MM.1S (cell line): ENCODE results near the gene ING5.
A peak's percentile ranks its signal among the peaks of the same experiment; 100 is the strongest.
"Not testable (repeated sequence)": the region's sequence is repeated elsewhere in the genome, so short reads cannot be mapped to it uniquely, and the experiment has no call there.

Source experiments
- DNase-seq: peaks from one replicate; pipeline ENCODE4 v3.0.0-alpha.2; 2015
- H2AFZ ChIP-seq: fragments of 300-600 bp; sonication (generic); 2 replicates; pipeline ENCODE4 v1.6.0; 2016; ENCODE audit warnings: antibody characterized with exemption, low read length
- H3F3A ChIP-seq: fragments of 300-600 bp; sonication (generic); 2 replicates; pipeline ENCODE4 v1.6.1; 2016; ENCODE audit warnings: mild to moderate bottlenecking, antibody characterized with exemption, low read length, moderate library complexity, mixed read lengths; ENCODE audit not compliant: insufficient read depth
- H3K27ac ChIP-seq: fragments of 300-600 bp; sonication (generic); 2 replicates; pipeline ENCODE4 v1.5.1; 2016; ENCODE audit warnings: mild to moderate bottlenecking, low read length
- H3K27me3 ChIP-seq: fragments of 300-600 bp; sonication (generic); replicated peaks from 2 replicates; pipeline ENCODE4 v1.6.0; 2016; ENCODE audit warnings: low read length; ENCODE audit not compliant: insufficient read depth
- H3K36me3 ChIP-seq: fragments of 300-600 bp; sonication (generic); replicated peaks from 2 replicates; pipeline ENCODE4 v1.6.1; 2016; ENCODE audit warnings: mild to moderate bottlenecking, low read length, mixed read lengths; ENCODE audit not compliant: insufficient read depth
- H3K4me1 ChIP-seq: fragments of 300-600 bp; sonication (generic); 2 replicates; pipeline ENCODE4 v1.6.1; 2016; ENCODE audit warnings: low read length, mixed read lengths
- H3K4me2 ChIP-seq: fragments of 300-600 bp; sonication (generic); 2 replicates; pipeline ENCODE4 v1.6.0; 2016; ENCODE audit warnings: low read depth, low read length
- H3K4me3 ChIP-seq: fragments of 300-600 bp; sonication (generic); 2 replicates; pipeline ENCODE4 v1.5.1; 2016; ENCODE audit warnings: low read length, mixed read lengths
- H3K79me2 ChIP-seq: fragments of 300-600 bp; sonication (generic); 2 replicates; pipeline ENCODE4 v1.6.1; 2016; ENCODE audit warnings: mixed run types, low read length, mixed read lengths
- H3K9ac ChIP-seq: fragments of 300-600 bp; sonication (generic); 2 replicates; pipeline ENCODE4 v1.6.1; 2016; ENCODE audit warnings: low read length, mixed read lengths
- H3K9me2 ChIP-seq: fragments of 300-600 bp; sonication (generic); replicated peaks from 2 replicates; pipeline ENCODE4 v1.6.1; 2016; ENCODE audit warnings: mild to moderate bottlenecking, low read length, mixed read lengths; ENCODE audit not compliant: insufficient read depth
- H3K9me3 ChIP-seq: fragments of 300-600 bp; sonication (generic); replicated peaks from 2 replicates; pipeline ENCODE4 v1.6.1; 2016; ENCODE audit warnings: mild to moderate bottlenecking, low read length, mixed read lengths; ENCODE audit not compliant: insufficient read depth
- H4K20me1 ChIP-seq: fragments of 300-600 bp; sonication (generic); 2 replicates; pipeline ENCODE4 v1.6.1; 2016; ENCODE audit warnings: mild to moderate bottlenecking, low read length, moderate library complexity, mixed read lengths; ENCODE audit not compliant: insufficient read depth
- EZH2 ChIP-seq: fragments of 300-600 bp; sonication (generic); optimal IDR thresholded peaks from 2 replicates; pipeline ENCODE3; 2017; ENCODE audit warnings: low read depth, mild to moderate bottlenecking, antibody characterized with exemption, low read length, mixed read lengths
- EZH2phosphoT487 ChIP-seq: fragments of 300-600 bp; sonication (generic); IDR thresholded peaks from 2 replicates; pipeline ENCODE4 v1.6.1; 2018; ENCODE audit warnings: antibody characterized with exemption, low read length
- TF ChIP-seq, protein P1 (sequence below): fragments of 300-600 bp; sonication (generic); IDR thresholded peaks from 2 replicates; pipeline ENCODE4 v1.5.1; 2016; ENCODE audit warnings: antibody characterized with exemption, low read length, mixed read lengths

Gene ING5

DNA sequence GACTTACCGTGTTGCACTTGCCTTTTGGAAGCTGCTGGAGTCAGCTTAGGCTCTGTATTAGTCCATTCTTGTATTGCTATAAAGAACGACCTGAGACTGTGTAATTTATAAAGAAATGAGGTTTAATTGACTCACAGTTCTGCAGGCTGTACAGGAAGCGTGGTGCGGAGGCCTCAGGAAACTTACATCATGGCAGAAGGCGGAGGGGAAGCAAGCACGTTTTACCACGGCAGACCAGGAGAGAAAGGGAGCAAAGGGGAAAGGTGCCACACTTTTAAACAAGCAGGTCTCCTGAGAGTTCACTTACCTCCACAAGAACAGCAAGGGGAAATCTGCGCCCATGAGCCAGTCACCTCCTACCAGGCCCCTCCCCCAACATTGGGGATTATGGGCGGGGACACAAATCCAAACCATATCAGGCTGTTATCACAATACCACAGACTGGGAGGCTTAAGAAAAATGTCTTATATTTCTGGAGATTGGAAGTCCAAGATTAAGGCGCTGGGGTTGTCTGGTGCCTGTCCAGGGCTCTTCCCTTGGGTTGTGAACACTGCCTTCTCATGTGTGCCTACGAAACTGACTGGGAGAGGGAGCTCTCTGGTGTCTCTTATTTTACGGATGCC is 28.9 kb downstream of the ING5 start:
- Histone ChIP-seq H4K20me1 (no peaks in the 10 kb centered on the region), H3K4me1 (peaks cover 3% of the 10 kb centered on the region), H3K4me3 (no peak overlapping the region), H3K9me2 (no peaks in the 10 kb centered on the region), H3K27me3 (no peaks in the 10 kb centered on the region), H2AFZ (no peak overlapping the region), H3K79me2 (no peaks in the 10 kb centered on the region), H3K36me3 (no peaks in the 10 kb centered on the region), H3K9me3 (no peaks in the 10 kb centered on the region), H3K9ac (no peak overlapping the region), H3K27ac (no peak overlapping the region), H3F3A (no peaks in the 10 kb centered on the region; the same call in 1 of the 2 replicates), H3K4me2 (no peak overlapping the region)
- DNase-seq, result no peak
- TF ChIP-seq EZH2phosphoT487, result no peak
- TF ChIP-seq, protein P1, sequence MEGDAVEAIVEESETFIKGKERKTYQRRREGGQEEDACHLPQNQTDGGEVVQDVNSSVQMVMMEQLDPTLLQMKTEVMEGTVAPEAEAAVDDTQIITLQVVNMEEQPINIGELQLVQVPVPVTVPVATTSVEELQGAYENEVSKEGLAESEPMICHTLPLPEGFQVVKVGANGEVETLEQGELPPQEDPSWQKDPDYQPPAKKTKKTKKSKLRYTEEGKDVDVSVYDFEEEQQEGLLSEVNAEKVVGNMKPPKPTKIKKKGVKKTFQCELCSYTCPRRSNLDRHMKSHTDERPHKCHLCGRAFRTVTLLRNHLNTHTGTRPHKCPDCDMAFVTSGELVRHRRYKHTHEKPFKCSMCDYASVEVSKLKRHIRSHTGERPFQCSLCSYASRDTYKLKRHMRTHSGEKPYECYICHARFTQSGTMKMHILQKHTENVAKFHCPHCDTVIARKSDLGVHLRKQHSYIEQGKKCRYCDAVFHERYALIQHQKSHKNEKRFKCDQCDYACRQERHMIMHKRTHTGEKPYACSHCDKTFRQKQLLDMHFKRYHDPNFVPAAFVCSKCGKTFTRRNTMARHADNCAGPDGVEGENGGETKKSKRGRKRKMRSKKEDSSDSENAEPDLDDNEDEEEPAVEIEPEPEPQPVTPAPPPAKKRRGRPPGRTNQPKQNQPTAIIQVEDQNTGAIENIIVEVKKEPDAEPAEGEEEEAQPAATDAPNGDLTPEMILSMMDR, result no peak
- no peak for TF ChIP-seq EZH2

GRCh38 chr2:241732513-241733186 is 30.8 kb downstream of the ING5 start:
- not testable (repeated sequence) for H2AFZ ChIP-seq, H4K20me1 ChIP-seq, H3K4me2 ChIP-seq, H3K9me2 ChIP-seq, H3K27me3 ChIP-seq, H3K4me3 ChIP-seq, H3K79me2 ChIP-seq, H3K4me1 ChIP-seq, H3F3A ChIP-seq, H3K36me3 ChIP-seq, H3K9ac ChIP-seq, H3K27ac ChIP-seq, H3K9me3 ChIP-seq
- TF ChIP-seq, protein P1, result peak; percentile 2; the same call in 1 of the 2 replicates
- peak; percentile 14 for DNase-seq

DNA sequence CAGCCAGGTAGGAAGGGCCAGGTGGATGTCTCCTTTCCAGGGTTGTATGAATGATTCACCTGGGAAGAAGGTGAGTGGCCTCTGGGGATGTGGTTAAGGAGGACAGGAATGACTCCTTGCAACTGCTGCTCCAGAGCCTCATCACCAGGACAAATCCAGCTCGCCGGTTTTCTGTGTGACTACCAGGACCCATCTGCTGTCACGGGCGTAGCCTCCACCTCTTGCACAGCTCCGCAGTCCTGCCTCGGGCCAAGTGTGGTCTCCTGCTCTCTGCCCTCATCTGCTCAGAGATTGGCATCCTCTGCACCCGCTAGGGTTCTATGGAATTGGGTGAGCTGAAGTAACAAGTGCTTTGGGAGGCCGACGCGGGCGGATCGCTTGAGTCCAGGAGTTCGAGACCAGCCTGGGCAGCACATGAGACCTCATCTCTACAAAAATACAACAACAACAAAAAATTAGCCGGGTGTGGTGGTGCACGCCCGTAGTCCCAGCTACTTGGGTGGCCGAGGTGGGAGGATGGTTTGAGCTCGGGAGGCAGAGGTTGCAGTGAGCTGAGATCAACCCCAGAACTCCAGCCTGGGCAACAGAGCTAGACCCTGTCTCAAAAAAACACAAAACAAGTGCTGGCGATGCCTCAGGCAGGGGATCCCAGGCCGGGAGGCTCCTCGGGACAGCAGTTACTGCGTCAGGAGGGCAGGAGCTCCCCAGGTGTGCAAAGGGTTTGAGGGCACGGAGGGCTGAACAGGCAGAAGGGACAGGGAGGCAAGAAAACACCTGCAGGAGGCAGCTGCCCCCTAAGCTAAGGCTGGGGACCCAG is 31.8 kb downstream of the ING5 start:
- Histone ChIP-seq H3K9me2 (no peaks in the 10 kb centered on the region), H3K4me1 (peaks cover 3% of the 10 kb centered on the region), H3K9ac (peak overlapping the region; percentile 18; the same call in 1 of the 2 replicates), H3F3A (no peaks in the 10 kb centered on the region; the same call in 1 of the 2 replicates), H3K9me3 (no peaks in the 10 kb centered on the region), H3K4me2 (peak overlapping the region; percentile 59; the same call in 1 of the 2 replicates), H2AFZ (peak overlapping the region; percentile 89), H4K20me1 (no peaks in the 10 kb centered on the region), H3K27me3 (no peaks in the 10 kb centered on the region), H3K79me2 (no peaks in the 10 kb centered on the region), H3K27ac (no peak overlapping the region), H3K4me3 (peak overlapping the region; percentile 50), H3K36me3 (no peaks in the 10 kb centered on the region)
- DNase-seq, result no peak
- TF ChIP-seq, protein P1, result 0 out of 2 replicates have a peak, but pooled peaks have one; percentile 10
- no peak for TF ChIP-seq EZH2
- no peak for TF ChIP-seq EZH2phosphoT487
